Measurements from ENCODE around the gene FANCM.

FANCM gene

DNA sequence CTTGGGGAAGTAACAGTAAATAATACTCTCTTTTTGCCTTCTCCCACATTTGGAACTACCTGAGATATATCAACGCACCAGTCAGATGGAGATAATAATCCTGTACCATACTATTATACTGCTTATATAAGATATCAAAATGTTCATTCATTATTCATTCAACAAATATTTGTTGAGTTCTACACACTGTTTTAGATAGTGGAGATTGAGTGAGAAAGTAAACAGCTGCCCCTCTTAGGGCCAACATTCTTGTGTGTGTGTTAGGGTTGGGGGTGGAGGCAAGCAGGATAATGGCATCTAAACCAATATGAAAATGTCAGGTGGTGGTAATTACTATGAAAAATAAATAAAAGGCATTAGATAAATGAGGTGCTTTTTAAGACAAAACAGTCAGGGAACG lies 103.3 kb downstream of the FANCM start:
- no peak for DNase-seq

DNA sequence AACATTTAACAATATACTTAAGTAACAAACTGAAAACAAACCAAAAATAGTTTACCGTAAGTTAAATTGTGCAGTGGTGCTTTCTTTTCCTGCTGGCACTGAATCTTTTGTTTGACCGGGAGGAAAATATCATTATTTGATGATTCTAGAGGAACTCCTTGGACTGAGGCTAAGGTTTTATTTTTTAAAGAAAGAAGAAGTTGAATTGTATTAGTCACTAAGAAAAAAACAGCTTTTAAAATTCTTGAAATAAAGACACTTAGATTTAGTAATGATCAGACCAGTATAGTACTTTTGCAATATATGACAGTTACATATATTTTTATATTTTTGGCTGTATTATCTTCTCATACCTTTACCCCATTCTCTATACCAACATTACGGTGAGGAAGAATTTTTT lies 107.0 kb downstream of the FANCM start:
- no peak for DNase-seq

DNA sequence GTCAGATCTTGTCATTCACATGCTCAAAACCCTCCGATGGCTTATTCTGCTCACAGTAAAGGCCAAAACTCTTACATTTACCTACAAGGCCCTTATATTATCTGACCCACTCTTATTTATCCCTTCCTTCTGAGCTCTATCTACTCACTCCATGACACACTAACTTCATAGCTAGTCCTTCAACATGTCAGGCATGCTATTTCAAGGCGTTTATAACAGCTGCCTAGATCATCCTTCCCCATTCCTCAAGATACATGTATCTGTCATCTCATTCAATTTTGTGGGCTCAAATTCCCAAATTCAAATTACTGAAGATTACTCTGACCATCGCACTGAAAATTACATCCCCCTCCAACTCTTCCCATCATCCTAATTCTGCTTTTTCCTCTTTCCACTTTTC lies 110.4 kb downstream of the FANCM start:
- no peak for DNase-seq

DNA sequence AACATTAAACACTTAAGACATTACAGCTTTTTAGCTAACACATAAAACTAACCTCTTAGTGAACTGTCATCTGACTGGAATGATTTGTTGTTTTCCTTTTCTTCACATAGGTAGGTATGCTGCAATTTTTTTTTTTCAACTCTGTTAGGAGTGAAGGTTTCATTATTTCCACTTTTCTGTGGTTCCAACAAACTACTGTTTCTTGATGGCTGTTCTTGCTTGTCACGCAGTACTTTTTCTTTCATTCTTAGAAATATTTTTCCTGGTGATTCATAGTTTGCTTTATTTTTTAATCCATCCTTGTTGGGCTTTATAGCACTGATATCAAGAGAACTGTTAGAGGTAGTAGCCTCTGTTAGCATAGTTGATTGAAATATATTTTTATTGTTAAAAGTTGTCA lies 111.0 kb downstream of the FANCM start:
- no peak for DNase-seq

DNA sequence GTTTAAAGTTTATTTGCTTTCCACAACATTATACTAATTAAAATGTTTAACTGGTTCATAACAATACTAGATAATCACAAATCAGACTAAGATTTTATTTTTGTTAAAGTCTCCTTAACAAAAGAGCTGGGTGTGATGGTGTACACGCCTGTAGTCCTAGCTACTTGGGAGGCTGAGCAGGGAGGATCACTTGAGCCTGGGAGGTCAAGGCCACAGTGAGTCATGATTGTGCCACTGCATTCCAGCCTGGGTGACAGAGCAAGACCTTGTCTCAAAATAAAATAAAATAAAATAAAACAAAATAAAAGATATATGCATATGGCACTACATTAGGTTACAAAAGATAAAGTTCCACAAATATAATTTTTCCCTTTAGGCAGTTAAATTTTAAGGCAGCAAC lies 111.7 kb downstream of the FANCM start:
- DNase-seq: no peak

DNA sequence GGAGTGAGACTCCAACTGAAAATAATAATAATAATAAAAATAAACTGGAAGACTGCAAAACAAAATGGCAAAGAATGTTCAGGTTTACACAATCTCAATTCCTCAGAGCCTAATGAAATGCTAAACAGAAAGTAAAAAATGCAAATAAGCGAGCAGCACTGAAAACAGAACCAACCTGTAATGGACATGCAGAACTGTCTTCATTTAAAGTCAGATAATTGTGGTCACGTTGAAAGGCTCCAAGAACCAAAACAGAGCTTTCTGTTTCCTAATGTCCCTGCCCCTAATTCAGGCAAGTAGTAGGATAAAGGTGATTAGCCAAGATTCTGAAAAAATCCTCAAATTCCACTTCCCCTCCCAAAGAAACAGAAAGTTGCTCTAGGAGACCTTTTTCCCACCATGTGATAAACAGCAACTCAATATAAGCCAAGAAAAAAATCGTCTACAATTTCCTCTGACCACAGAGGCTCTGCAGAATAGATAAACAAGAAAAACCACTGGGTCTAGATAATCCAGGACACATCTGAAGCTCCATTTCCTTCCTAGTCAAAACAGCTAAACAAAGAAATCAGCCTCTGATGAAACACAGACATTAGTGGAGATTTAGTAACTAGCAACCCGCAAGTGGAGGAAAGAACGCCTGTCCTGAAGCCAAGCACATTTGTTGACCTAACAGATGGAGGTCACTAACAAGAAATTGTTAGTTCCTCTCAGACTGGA lies 114.3 kb downstream of the FANCM start:
- DNase-seq: no peak
